K562 (cell line): ENCODE measurements around the gene CCDC9B. TPM values are rescaled to one million over a fixed set of nuclear protein-coding genes. Genes with fewer than 3 reads are reported as not detected.

Source experiments
- ATAC-seq: fragments of 200-7000 bp; cut with Tn5 transposase; 3 replicates; pipeline ENCODE4 v1.9.1; 2020; ENCODE audit warnings: moderate library complexity
- BruUV-seq: library from RNA; stranded (reverse); fragments of 400-500 nt; replicated peaks from 2 replicates; lab custom pipeline; 2021; lab: Mats Ljungman, UMichigan
- CTCF ChIA-PET: fragments of 300-600 bp; formaldehyde crosslinking; extraction: SDS; loops from one replicate; lab custom pipeline; 2021; ENCODE audit warnings: low intra/inter-chr PET ratio; lab: Yijun Ruan, JAX
- POLR2A ChIA-PET: fragments of 300-600, 350-650 bp; sonication (Branson Sonifier 250); formaldehyde crosslinking; extraction: SDS; loops from one replicate; lab custom pipeline; 2021; ENCODE audit warnings: antibody characterized with exemption, inconsistent platforms; lab: Yijun Ruan, JAX
- DNase-seq, 4 experiments: peaks; one replicate each; pipeline versions ENCODE4 v3.0.0 to v3.0.0-alpha.2; 2011 to 2018; ENCODE audit warnings: low spot score in 3 of 4, mixed read lengths in 3 of 4; ENCODE audit errors: extremely low read depth in 1 of 4
- FAIRE-seq: peaks from 2 replicates; lab custom pipeline; 2011; peaks lifted over from hg19 to GRCh38; lab: Jason Lieb, UNC
- H2AFZ ChIP-seq: 2 replicates; pipeline ENCODE4 v1.6.0; 2011; ENCODE audit warnings: low read depth, low read length, control low read depth, inconsistent platforms
- H3K27ac ChIP-seq: fragments of 200-600 bp; 3 replicates; pipeline ENCODE4 v1.8.0; 2011; ENCODE audit warnings: low read depth, mild to moderate bottlenecking, control low read depth, inconsistent platforms, low read length, moderate library complexity, mixed read lengths; ENCODE audit errors: extremely low read depth
- H3K27me3 ChIP-seq, 2 experiments: fragments of 300-600 bp in 1 of 2; 2 replicates in 1 of 2; 3 replicates in 1 of 2; pipeline versions ENCODE4 v1.6.0 to v1.8.0; 2011; ENCODE audit warnings: inconsistent platforms in 2 of 2, low read length in 2 of 2, mild to moderate bottlenecking in 1 of 2, mixed read lengths in 1 of 2, moderate library complexity in 1 of 2; ENCODE audit not compliant: control insufficient read depth in 2 of 2, insufficient read depth in 2 of 2
- H3K36me3 ChIP-seq: fragments of 300-600 bp; 3 replicates; pipeline ENCODE4 v1.8.0; 2011; ENCODE audit warnings: mild to moderate bottlenecking, low read length, inconsistent platforms; ENCODE audit not compliant: control insufficient read depth, insufficient read depth
- H3K4me1 ChIP-seq, 2 experiments: fragments of 200-600 bp in 1 of 2; replicated peaks in 1 of 2; 2 replicates in 1 of 2; 3 replicates in 1 of 2; pipeline versions ENCODE4 v1.5.1 to v1.8.0; 2011; ENCODE audit warnings: inconsistent platforms in 2 of 2, low read length in 2 of 2, mild to moderate bottlenecking in 1 of 2, mixed read lengths in 1 of 2, moderate library complexity in 1 of 2; ENCODE audit not compliant: control insufficient read depth in 2 of 2, insufficient read depth in 2 of 2
- H3K4me2 ChIP-seq: 2 replicates; pipeline ENCODE4 v1.6.1; 2011; ENCODE audit warnings: low read length, control low read depth, inconsistent platforms, mixed read lengths; ENCODE audit not compliant: insufficient read depth
- H3K4me3 ChIP-seq: fragments of 200-600 bp; sonication (generic), shearing (Covaris generic); 2 replicates; pipeline ENCODE4 v1.5.1; 2016; ENCODE audit warnings: control low read depth, inconsistent platforms
- H3K79me2 ChIP-seq: fragments of 200-600 bp; 3 replicates; pipeline ENCODE4 v1.8.0; 2011; ENCODE audit warnings: low read length, inconsistent platforms; ENCODE audit not compliant: control insufficient read depth, insufficient read depth
- H3K9ac ChIP-seq, 2 experiments: 2 replicates each; pipeline versions ENCODE4 v1.6.0 to v1.6.1; 2011; ENCODE audit warnings: low read depth in 2 of 2, low read length in 2 of 2, control low read depth in 1 of 2, inconsistent platforms in 1 of 2, mild to moderate bottlenecking in 1 of 2, mixed read lengths in 1 of 2; ENCODE audit not compliant: insufficient read depth in 1 of 2
- H3K9me1 ChIP-seq: one replicate; pipeline ENCODE4 v1.6.0; 2011; ENCODE audit warnings: inconsistent platforms, mild to moderate bottlenecking, low read length, moderate library complexity; ENCODE audit not compliant: control insufficient read depth, insufficient read depth
- H3K9me3 ChIP-seq: replicated peaks from 2 replicates; pipeline ENCODE4 v1.5.1; 2011; ENCODE audit warnings: low read depth, low read length, inconsistent platforms; ENCODE audit not compliant: control insufficient read depth, insufficient read depth
- H4K20me1 ChIP-seq: replicated peaks from 2 replicates; pipeline ENCODE4 v1.6.1; 2011; ENCODE audit warnings: low read length, inconsistent platforms, mixed read lengths; ENCODE audit not compliant: control insufficient read depth, insufficient read depth
- E2F1 ChIP-seq: sonication (generic); formaldehyde crosslinking; IDR thresholded peaks from 2 replicates; pipeline ENCODE4 v1.8.1; 2023; ENCODE audit warnings: mild to moderate bottlenecking, missing genetic modification reagents, moderate library complexity
- EWSR1 ChIP-seq: fragments of 450-650 bp; IDR thresholded peaks from 2 replicates; pipeline ENCODE4 v1.6.1; 2018; ENCODE audit warnings: borderline replicate concordance, mild to moderate bottlenecking, low read depth, moderate library complexity; ENCODE audit not compliant: partially characterized antibody
- HINFP ChIP-seq: fragments of 450-650 bp; conservative IDR thresholded peaks from 2 replicates; pipeline ENCODE4 v1.6.1; 2016; ENCODE audit warnings: missing genetic modification characterization, low read depth, mild to moderate bottlenecking, control low read depth, missing compliant biosample characterization
- MBD2 ChIP-seq: sonication (generic); IDR thresholded peaks from 2 replicates; pipeline ENCODE4 v1.6.1; 2016; ENCODE audit warnings: low read depth, borderline replicate concordance
- NELFE ChIP-seq: IDR thresholded peaks from 2 replicates; pipeline ENCODE4 v1.6.1; 2011; ENCODE audit warnings: mild to moderate bottlenecking; ENCODE audit not compliant: insufficient read depth, insufficient read length
- PHB2 ChIP-seq: fragments of 450-650 bp; IDR thresholded peaks from 2 replicates; pipeline ENCODE4 v1.6.1; 2017; ENCODE audit warnings: low read depth
- SETDB1 ChIP-seq: IDR thresholded peaks from one replicate; pipeline ENCODE4 v1.6.1; 2012; ENCODE audit warnings: low read length, control low read depth, inconsistent platforms
- USF2 ChIP-seq: sonication (generic); formaldehyde crosslinking; IDR thresholded peaks from 2 replicates; pipeline ENCODE4 v1.5.0; 2020; ENCODE audit warnings: missing genetic modification reagents
- ZMIZ1 ChIP-seq, 2 experiments: fragments of 150-350 bp in 1 of 2; IDR thresholded peaks; 2 replicates each; pipeline ENCODE4 v1.6.1; 2012 to 2016; ENCODE audit warnings: low read depth in 2 of 2, low read length in 2 of 2, mild to moderate bottlenecking in 1 of 2, moderate library complexity in 1 of 2
- WGBS: fragments of 100-300 bp; shearing (Covaris generic); methylation state at CpG from one replicate; pipeline ENCODE4 v1.1.6; 2016; ENCODE audit warnings: low coverage, mixed read lengths; ENCODE audit not compliant: insufficient coverage; ENCODE audit errors: missing lambda C conversion rate; 5-methylcytosine and 5-hydroxymethylcytosine counted together
- in situ Hi-C: fragments of 300-500 bp; cut with MboI; formaldehyde crosslinking; loops from 4 replicates; pipeline ENCODE4 v1.15.0; 2018; ENCODE audit warnings: inconsistent platforms, mixed read lengths
- intact Hi-C: fragments of 100-400 bp; cut with micrococcal nuclease; formaldehyde crosslinking; loops from 2 replicates; pipeline ENCODE4 v1.14.2; 2022
- polyA plus RNA-seq, 8 experiments: library from polyadenylated mRNA; depleted of rRNA in 4 of 8; stranded (reverse) in 5 of 8; unstranded in 3 of 8; fragments of >200 nt; fragmentation: Nextera tagmentation in 2 of 8; fragmentation: Illumina TruSeq in 1 of 8; extraction: Ambion mirVana in 2 of 8; extraction: Trizol in 1 of 8; gene quantifications; 2 replicates each; pipeline versions ENCODE4 v1.2.1 to v1.2.3, GENCODE V29; 2011 to 2014; ENCODE audit warnings: inconsistent platforms in 1 of 8, missing spikeins in 1 of 8
- total RNA-seq, 7 experiments: library from RNA; depleted of rRNA in 6 of 7; stranded (reverse); fragments of >200 nt in 6 of 7; fragmentation: Illumina TruSeq in 2 of 7; extraction: Trizol in 2 of 7; gene quantifications; 2 replicates each; pipeline versions ENCODE4 v1.2.1 to v1.2.3, GENCODE V29; 2011 to 2021; ENCODE audit warnings: low replicate concordance in 1 of 7

The CCDC9B gene
- total and polyA plus RNA-seq, 9 of the 15 experiments (the other 6 are each of a cell fraction or from before 2014, with no cell fraction given): 0.01 to 0.47 (median 0.15) TPM; not detected in 1

DNA sequence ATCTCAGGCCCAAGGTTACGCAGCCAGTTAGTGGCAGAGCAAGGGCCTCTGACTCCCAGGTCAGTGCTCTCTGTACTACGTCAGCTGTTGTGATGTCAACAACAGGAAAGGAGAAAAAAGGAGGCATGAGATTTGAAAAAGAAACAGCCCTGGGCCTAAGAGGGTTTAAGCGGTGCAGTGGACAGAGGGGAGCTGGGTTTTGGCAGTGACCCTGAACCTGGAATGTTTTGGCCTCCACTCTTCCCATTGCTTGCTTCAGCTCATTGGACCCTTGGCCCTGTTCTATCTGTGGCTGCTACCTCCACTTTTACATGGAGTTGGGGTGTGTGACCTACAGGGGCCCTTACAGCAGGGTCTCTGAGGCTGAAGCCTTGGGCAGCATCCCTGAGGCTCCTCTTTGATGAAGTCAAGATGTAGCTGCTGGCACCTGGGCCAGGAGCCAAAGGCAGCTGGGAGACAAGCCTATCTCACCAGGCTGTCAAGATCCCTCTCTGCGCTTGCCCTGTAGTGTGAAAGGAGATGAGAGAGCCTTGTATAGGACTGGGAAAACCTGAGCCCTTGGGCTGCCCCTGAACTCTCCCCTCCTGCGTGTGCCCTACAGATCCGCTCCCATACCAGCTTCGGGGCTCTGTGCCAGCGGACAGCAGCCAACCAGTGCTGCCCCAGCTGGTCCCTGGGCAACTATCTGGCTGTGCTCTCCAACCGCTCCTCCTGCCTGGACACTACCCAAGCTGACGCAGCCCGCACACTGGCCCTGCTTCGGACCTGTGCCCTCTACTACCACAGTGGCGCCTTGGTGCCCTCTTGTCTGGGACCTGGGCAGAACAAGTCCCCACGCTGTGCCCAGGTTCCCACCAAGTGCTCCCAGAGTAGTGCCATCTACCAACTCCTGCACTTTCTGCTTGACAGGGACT, 26.0 kb upstream of the CCDC9B start (continued):
- no peak for TF ChIP-seq USF2 (CRISPR knock-in tag)
- TF ChIP-seq HINFP (tag): no peak
- TF ChIP-seq, all 486 proteins: peak for 0

DNA sequence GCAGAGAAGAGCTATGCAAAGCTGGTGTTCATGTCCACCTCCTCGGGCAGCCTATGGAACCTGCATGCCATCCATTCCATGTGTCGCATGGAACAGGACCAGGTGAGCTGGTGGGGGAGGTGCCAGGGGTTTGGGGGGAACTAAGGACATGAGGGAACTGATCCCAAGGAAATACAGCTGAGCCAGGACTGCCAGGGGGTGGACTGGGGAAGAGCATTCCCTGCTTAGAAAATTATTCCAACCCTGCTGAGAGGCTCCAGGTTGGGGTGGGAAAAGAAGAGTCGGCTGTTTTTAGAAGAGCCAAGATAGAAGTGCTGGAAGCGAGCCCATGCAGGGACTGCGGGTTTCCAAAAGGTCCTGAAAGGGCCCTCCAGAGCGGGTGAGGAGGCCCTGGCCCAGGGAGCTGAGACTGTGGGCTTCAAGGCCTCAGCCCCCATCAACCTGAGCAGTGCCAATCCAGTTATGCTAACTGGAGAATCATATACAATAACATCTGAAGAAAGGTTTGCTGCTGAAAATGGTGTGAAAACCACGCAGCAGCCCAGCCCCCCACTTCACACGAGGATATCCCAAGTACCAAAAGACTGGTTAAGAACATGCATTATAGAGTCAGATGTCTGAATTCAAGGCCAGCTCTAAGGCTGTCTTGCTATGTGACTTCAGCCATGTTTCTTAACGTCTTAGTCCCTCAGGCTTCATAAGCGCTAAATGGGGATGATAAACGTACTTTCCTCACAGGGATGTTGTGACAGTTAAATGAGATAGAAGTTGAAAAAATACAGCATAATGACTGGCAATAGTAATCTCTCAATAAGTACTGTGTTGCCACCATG, 25.1 kb upstream of the CCDC9B start:
- intact Hi-C loops (no loop called here), in situ Hi-C loops (no loop called here)
- H3K4me3 ChIP-seq: no peak overlapping the region
- ATAC-seq (no peak), FAIRE-seq (peak; percentile 55), DNase-seq (no peak)
- no peaks in the 10 kb centered on the region for H3K9me1 ChIP-seq
- peaks cover 0 to 16% of the 10 kb centered on the region in 2 experiments; a peak in 3 of 5 replicates for H3K27me3 ChIP-seq
- no TSS peak for BruUV-seq
- no peak overlapping the region for H2AFZ ChIP-seq
- POLR2A ChIA-PET: interaction anchor here (0.6 to 0.7 kb wide), 4 partner anchors 14 to 51 kb away, joined by 3 to 4 read pairs (median 4); partner anchors contain the start of gene PHGR1
- H3K4me2 ChIP-seq: no peak overlapping the region
- CTCF ChIA-PET: no interaction called here
- WGBS: 32% methylated on average over 11 of the region's 11 CpGs
- no peaks in the 10 kb centered on the region for H3K36me3 ChIP-seq
- no peaks in the 10 kb centered on the region for H3K79me2 ChIP-seq
- no peak overlapping the region for H3K27ac ChIP-seq
- H3K9ac ChIP-seq: 0 out of 4 replicates have a peak overlapping the region, but pooled peaks of 1 of the 2 experiments have one; percentile 40
- H4K20me1 ChIP-seq: no peaks in the 10 kb centered on the region
- H3K4me1 ChIP-seq: peaks cover 9 to 47% of the 10 kb centered on the region in 2 experiments
- H3K9me3 ChIP-seq: no peaks in the 10 kb centered on the region
- TF ChIP-seq SETDB1 (no peak), MBD2 (no peak), EWSR1 (no peak), ZMIZ1 (IDR thresholded peaks at IDR 0.05; ENCODE audit: low read depth in 2 of 2, low read length in 2 of 2) (no peak), NELFE (no peak), E2F1 (no peak), PHB2 (no peak)
